DND-41 (cell line): ENCODE measurements around the gene LONRF3.

Experiments used
- EZH2 ChIP-seq: IDR thresholded peaks from 3 replicates; pipeline ENCODE4 v1.6.1; 2012; ENCODE audit warnings: borderline replicate concordance, low read depth, mild to moderate bottlenecking, moderate library complexity, low read length, inconsistent platforms; ENCODE audit not compliant: severe bottlenecking
- TF ChIP-seq, protein P1 (sequence below): IDR thresholded peaks from 2 replicates; pipeline ENCODE4 v1.5.1; 2012; ENCODE audit warnings: borderline replicate concordance, low read length, moderate library complexity, mild to moderate bottlenecking; ENCODE audit not compliant: poor library complexity, severe bottlenecking; ENCODE audit errors: extremely low read depth

DNA sequence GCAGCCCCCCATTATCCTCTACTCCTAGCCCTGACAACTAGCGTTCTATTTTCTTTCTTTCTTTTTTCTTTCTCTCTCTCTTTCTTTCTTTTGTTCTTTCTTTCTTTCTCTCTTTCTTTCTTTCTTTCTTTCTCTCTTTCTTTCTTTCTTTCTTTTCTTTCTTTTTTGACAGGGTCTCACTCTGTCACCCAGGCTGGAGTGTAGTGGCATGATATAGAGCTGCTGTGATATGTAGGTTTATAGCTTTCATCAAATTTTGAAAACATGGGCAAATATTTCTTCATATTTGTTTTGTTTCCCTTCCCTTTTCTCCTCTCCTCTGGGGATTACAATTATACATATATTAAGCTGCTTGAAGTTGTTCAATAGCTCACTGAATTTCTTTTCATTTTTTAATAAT, 39.1 kb upstream of the LONRF3 start:
- TF ChIP-seq, protein P1, sequence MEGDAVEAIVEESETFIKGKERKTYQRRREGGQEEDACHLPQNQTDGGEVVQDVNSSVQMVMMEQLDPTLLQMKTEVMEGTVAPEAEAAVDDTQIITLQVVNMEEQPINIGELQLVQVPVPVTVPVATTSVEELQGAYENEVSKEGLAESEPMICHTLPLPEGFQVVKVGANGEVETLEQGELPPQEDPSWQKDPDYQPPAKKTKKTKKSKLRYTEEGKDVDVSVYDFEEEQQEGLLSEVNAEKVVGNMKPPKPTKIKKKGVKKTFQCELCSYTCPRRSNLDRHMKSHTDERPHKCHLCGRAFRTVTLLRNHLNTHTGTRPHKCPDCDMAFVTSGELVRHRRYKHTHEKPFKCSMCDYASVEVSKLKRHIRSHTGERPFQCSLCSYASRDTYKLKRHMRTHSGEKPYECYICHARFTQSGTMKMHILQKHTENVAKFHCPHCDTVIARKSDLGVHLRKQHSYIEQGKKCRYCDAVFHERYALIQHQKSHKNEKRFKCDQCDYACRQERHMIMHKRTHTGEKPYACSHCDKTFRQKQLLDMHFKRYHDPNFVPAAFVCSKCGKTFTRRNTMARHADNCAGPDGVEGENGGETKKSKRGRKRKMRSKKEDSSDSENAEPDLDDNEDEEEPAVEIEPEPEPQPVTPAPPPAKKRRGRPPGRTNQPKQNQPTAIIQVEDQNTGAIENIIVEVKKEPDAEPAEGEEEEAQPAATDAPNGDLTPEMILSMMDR, result no peak
- TF ChIP-seq EZH2, result no peak
